A673 (cell line): ENCODE results near the gene DDX51. TPM values are rescaled to one million over a fixed set of nuclear protein-coding genes. Genes with fewer than 3 reads are reported as not detected.

Source experiments
- BruUV-seq: library from RNA; stranded (reverse); fragments of 400-500 nt; replicated peaks from 2 replicates; lab custom pipeline; 2021; lab: Mats Ljungman, UMichigan
- CTCF ChIA-PET: fragments of 300-600 bp; sonication (Branson Sonifier 250); formaldehyde crosslinking; loops from one replicate; lab custom pipeline; 2022; ENCODE audit warnings: antibody characterized with exemption; lab: Charles Lee
- POLR2A ChIA-PET: fragments of 300-600 bp; sonication (Branson Sonifier 250); formaldehyde crosslinking; loops from one replicate; lab custom pipeline; 2022; ENCODE audit warnings: antibody characterized with exemption; ENCODE audit not compliant: low non-redundant PET; lab: Charles Lee
- DNase-seq: peaks from one replicate; pipeline ENCODE4 v3.0.0-alpha.2; 2015; ENCODE audit warnings: low spot score
- H3K27ac ChIP-seq: fragments of 200-600 bp; sonication (generic); 2 replicates; pipeline ENCODE4 v1.5.1; 2016; ENCODE audit warnings: mixed run types, low read depth, mild to moderate bottlenecking, mixed read lengths, antibody characterized with exemption, low read length; ENCODE audit not compliant: poor library complexity, severe bottlenecking
- H3K27me3 ChIP-seq: fragments of 200-600 bp; sonication (generic); replicated peaks from 2 replicates; pipeline ENCODE4 v1.6.1; 2017; ENCODE audit warnings: mixed run types, low read depth, mild to moderate bottlenecking, mixed read lengths, antibody characterized with exemption, low read length; ENCODE audit not compliant: insufficient read depth, poor library complexity
- H3K36me3 ChIP-seq: fragments of 200-600 bp; sonication (generic); 2 replicates; pipeline ENCODE4 v1.6.1; 2016; ENCODE audit warnings: mixed run types, mild to moderate bottlenecking, mixed read lengths, antibody characterized with exemption, low read length; ENCODE audit not compliant: insufficient read depth, poor library complexity, severe bottlenecking
- H3K4me1 ChIP-seq: fragments of 200-600 bp; sonication (generic); 2 replicates; pipeline ENCODE4 v1.6.1; 2017; ENCODE audit warnings: mixed run types, mild to moderate bottlenecking, mixed read lengths, antibody characterized with exemption, low read length; ENCODE audit not compliant: insufficient read depth, poor library complexity, severe bottlenecking
- H3K4me3 ChIP-seq: fragments of 200-600 bp; sonication (generic); 2 replicates; pipeline ENCODE4 v1.5.1; 2016; ENCODE audit warnings: low read depth, mixed run types, mild to moderate bottlenecking, mixed read lengths, low read length; ENCODE audit not compliant: poor library complexity, severe bottlenecking
- H3K9me3 ChIP-seq: fragments of 200-600 bp; sonication (generic); 2 replicates; pipeline ENCODE4 v1.6.1; 2016; ENCODE audit warnings: mixed run types, low read depth, mild to moderate bottlenecking, mixed read lengths, antibody characterized with exemption, low read length; ENCODE audit not compliant: poor library complexity, severe bottlenecking
- CTCF ChIP-seq: fragments of 300-800, 200-600 bp; sonication (generic); conservative IDR thresholded peaks from 2 replicates; pipeline ENCODE4 v1.5.1; 2017; ENCODE audit warnings: low read depth, mild to moderate bottlenecking, antibody characterized with exemption, low read length, moderate library complexity, mixed read lengths
- EZH2 ChIP-seq: fragments of 200-600 bp; sonication (generic); IDR thresholded peaks from 2 replicates; pipeline ENCODE4 v1.6.1; 2017; ENCODE audit warnings: borderline replicate concordance, low read depth, mild to moderate bottlenecking, mixed read lengths, antibody characterized with exemption, low read length; ENCODE audit not compliant: poor library complexity, severe bottlenecking
- intact Hi-C: fragments of 100-400 bp; cut with micrococcal nuclease; formaldehyde crosslinking; loops from one replicate; pipeline ENCODE4 v1.10.0; 2022; ENCODE audit not compliant: unreplicated experiment
- total RNA-seq: library from RNA; stranded (reverse); gene quantifications from 2 replicates; pipeline ENCODE4 v1.2.3, GENCODE V29; 2021

Gene DDX51
- total RNA-seq, 1 experiment from 2014 or later: 38.9 TPM

- H3K27ac ChIP-seq: peak overlapping the region; percentile 46
- no TSS peak for BruUV-seq
- DNase-seq: no peak
- intact Hi-C loops: no loop called here
- peak overlapping the region; percentile 54 for H3K4me3 ChIP-seq
- peaks cover 21% of the 10 kb centered on the region for H3K4me1 ChIP-seq
- CTCF ChIA-PET: no interaction called here
- TF ChIP-seq EZH2 (no peak), CTCF (no peak)
- no peaks in the 10 kb centered on the region for H3K36me3 ChIP-seq
- POLR2A ChIA-PET: no interaction called here
- peaks cover 8% of the 10 kb centered on the region for H3K9me3 ChIP-seq
- H3K27me3 ChIP-seq: no peaks in the 10 kb centered on the region
Observed at GRCh38 chr12:132190012-132190755, 46.1 kb upstream of the DDX51 start.

DNA sequence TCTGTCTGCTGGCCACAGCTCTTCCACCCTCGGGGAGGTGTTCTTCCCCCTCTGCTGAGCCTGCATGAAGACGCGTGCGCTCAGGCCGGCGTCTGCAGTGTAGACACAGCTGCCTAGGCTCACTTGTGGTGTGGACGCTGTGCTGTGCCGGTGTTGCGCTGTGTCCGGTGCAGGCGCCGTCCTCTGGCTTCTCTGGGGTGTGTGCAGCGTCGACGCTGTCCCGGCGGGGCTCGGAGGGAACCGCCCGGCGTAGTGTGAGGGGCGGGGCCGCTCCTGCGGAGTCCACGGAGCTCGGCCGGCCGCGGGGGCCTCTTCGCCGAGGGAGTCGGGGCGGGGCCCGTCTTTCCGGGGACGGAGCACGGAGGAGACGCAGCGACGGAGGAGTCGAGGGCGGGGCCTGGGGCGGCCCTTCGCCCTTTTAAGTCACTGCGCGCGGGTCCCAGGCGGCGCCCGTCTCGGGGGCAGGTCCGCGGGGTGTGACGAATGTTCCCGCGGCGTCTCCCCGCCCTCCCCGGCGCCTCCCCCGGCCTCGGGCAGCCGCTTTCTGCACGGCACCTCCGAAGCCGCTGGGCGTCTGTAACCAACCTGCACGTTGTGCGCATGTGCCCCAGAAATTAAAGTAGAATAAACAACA lies 45.4 kb upstream of the DDX51 start:
- Histone ChIP-seq H3K9me3 (peaks cover 7% of the 10 kb centered on the region), H3K27me3 (no peaks in the 10 kb centered on the region), H3K36me3 (no peaks in the 10 kb centered on the region), H3K4me1 (peaks cover 21% of the 10 kb centered on the region), H3K4me3 (peak overlapping the region; percentile 54), H3K27ac (peak overlapping the region; percentile 46)
- TF ChIP-seq CTCF (no peak), EZH2 (no peak)
- ChIA-PET POLR2A (no interaction called here), CTCF (no interaction called here)
- intact Hi-C loops: no loop called here
- peak; percentile 94 for DNase-seq
- BruUV-seq: no TSS peak

GRCh38 chr12:132188916-132189325 lies 44.8 kb upstream of the DDX51 start:
- TF ChIP-seq CTCF (no peak), EZH2 (no peak)
- H3K27ac ChIP-seq: no peak overlapping the region
- peaks cover 1% of the 10 kb centered on the region for H3K9me3 ChIP-seq
- H3K4me1 ChIP-seq: peaks cover 21% of the 10 kb centered on the region
- no peaks in the 10 kb centered on the region for H3K27me3 ChIP-seq
- H3K4me3 ChIP-seq: peak overlapping the region; percentile 54
- ChIA-PET POLR2A (no interaction called here), CTCF (no interaction called here)
- BruUV-seq: no TSS peak
- H3K36me3 ChIP-seq: no peaks in the 10 kb centered on the region
- DNase-seq: no peak
- intact Hi-C loops: no loop called here
